SK-N-SH treated with all-trans-retinoic acid at 6 μM for 48 hours (cell line): Measurements from ENCODE around the gene HYPK.

ENCODE experiments used
- ARNTL ChIP-seq: fragments of 450-650 bp; formaldehyde crosslinking; IDR thresholded peaks from 2 replicates; pipeline ENCODE4 v1.5.0; 2020; ENCODE audit warnings: low read depth, mild to moderate bottlenecking, moderate library complexity, borderline replicate concordance
- ESRRG ChIP-seq: fragments of 250-450 bp; sonication (Bioruptor Pico); IDR thresholded peaks from 2 replicates; pipeline ENCODE4 v1.6.1; 2021; ENCODE audit warnings: mild to moderate bottlenecking
- GLIS3 ChIP-seq: fragments of 250-450 bp; sonication (Bioruptor Pico); IDR thresholded peaks from 2 replicates; pipeline ENCODE4 v1.5.0; 2020; ENCODE audit warnings: mild to moderate bottlenecking, moderate library complexity
- ISL1 ChIP-seq: fragments of 250-450 bp; sonication (Bioruptor Pico); IDR thresholded peaks from 2 replicates; pipeline ENCODE4 v2.1.2; 2022; ENCODE audit warnings: mild to moderate bottlenecking, moderate library complexity
- PPARA ChIP-seq: fragments of 250-450 bp; sonication (Bioruptor Pico); IDR thresholded peaks from 2 replicates; pipeline ENCODE4 v1.5.0; 2020; ENCODE audit warnings: mild to moderate bottlenecking, borderline replicate concordance
- ZC3H10 ChIP-seq: fragments of 250-450 bp; sonication (Bioruptor Pico); IDR thresholded peaks from 2 replicates; pipeline ENCODE4 v1.5.1; 2021; ENCODE audit warnings: mild to moderate bottlenecking, moderate library complexity
- ZFP3 ChIP-seq: fragments of 250-450 bp; sonication (Bioruptor Pico); IDR thresholded peaks from 2 replicates; pipeline ENCODE4 v1.5.0; 2020; ENCODE audit warnings: mild to moderate bottlenecking, moderate library complexity
- TF ChIP-seq, protein P1 (sequence below): fragments of 250-450 bp; sonication (Bioruptor Pico); IDR thresholded peaks from 2 replicates; pipeline ENCODE4 v1.8.0; 2021; ENCODE audit warnings: low read depth, mild to moderate bottlenecking, moderate library complexity, borderline replicate concordance
- TF ChIP-seq, protein P2 (sequence below): fragments of 250-450 bp; sonication (Bioruptor Pico); IDR thresholded peaks from 2 replicates; pipeline ENCODE4 v1.8.0; 2020; ENCODE audit warnings: mild to moderate bottlenecking, moderate library complexity, borderline replicate concordance

DNA sequence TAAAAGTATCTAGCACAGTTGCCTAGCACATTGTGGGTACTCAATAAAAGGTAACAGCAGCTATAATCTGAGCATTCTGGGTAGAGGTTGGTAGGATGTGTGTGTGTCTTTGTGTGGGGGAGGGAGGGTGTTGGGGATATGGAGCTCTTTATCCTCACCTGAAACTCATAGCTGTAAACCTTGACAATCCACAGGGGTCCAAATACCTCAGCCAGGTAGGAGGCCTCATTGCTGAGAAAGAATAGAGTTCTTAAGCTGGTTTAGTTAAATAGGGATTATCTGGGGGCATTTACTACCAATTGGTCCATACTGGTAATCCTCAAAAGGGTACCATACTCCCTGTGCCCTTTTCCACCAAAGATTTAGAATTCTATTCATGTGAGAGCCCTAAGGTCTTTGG, 4.4 kb upstream of the HYPK start:
- TF ChIP-seq ARNTL (CRISPR knock-in tag), result no peak
- TF ChIP-seq ZFP3 (CRISPR knock-in tag), result no peak
- TF ChIP-seq GLIS3 (CRISPR knock-in tag), result no peak
- TF ChIP-seq, protein P1, sequence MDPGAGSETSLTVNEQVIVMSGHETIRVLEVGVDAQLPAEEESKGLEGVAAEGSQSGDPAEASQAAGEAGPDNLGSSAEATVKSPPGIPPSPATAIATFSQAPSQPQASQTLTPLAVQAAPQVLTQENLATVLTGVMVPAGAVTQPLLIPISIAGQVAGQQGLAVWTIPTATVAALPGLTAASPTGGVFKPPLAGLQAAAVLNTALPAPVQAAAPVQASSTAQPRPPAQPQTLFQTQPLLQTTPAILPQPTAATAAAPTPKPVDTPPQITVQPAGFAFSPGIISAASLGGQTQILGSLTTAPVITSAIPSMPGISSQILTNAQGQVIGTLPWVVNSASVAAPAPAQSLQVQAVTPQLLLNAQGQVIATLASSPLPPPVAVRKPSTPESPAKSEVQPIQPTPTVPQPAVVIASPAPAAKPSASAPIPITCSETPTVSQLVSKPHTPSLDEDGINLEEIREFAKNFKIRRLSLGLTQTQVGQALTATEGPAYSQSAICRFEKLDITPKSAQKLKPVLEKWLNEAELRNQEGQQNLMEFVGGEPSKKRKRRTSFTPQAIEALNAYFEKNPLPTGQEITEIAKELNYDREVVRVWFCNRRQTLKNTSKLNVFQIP, result no peak
- TF ChIP-seq, protein P2, sequence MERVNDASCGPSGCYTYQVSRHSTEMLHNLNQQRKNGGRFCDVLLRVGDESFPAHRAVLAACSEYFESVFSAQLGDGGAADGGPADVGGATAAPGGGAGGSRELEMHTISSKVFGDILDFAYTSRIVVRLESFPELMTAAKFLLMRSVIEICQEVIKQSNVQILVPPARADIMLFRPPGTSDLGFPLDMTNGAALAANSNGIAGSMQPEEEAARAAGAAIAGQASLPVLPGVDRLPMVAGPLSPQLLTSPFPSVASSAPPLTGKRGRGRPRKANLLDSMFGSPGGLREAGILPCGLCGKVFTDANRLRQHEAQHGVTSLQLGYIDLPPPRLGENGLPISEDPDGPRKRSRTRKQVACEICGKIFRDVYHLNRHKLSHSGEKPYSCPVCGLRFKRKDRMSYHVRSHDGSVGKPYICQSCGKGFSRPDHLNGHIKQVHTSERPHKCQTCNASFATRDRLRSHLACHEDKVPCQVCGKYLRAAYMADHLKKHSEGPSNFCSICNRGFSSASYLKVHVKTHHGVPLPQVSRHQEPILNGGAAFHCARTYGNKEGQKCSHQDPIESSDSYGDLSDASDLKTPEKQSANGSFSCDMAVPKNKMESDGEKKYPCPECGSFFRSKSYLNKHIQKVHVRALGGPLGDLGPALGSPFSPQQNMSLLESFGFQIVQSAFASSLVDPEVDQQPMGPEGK (CRISPR knock-in tag), result no peak
- TF ChIP-seq ESRRG (CRISPR knock-in tag), result no peak
- no peak for TF ChIP-seq ZC3H10 (CRISPR knock-in tag)
- no peak for TF ChIP-seq ISL1
- no peak for TF ChIP-seq PPARA
